GM10248 (cell line): ENCODE data around the gene PNMA6A.
A peak's percentile ranks its signal among the peaks of the same experiment; 100 is the strongest.
"Not testable (repeated sequence)": the region's sequence is repeated elsewhere in the genome, so short reads cannot be mapped to it uniquely, and the experiment has no call there.

Source experiments
- CTCF ChIA-PET: fragments of 300-600 bp; sonication (Branson Sonifier 250); formaldehyde crosslinking; extraction: SDS; loops from one replicate; lab custom pipeline; 2021; ENCODE audit warnings: antibody characterized with exemption; lab: Yijun Ruan, JAX
- POLR2A ChIA-PET: fragments of 350-650 bp; sonication (Branson Sonifier 250); formaldehyde crosslinking; extraction: SDS; loops from one replicate; lab custom pipeline; 2020; ENCODE audit warnings: antibody characterized with exemption; lab: Yijun Ruan, JAX
- DNase-seq: peaks from one replicate; pipeline ENCODE4 v3.0.0; 2012; ENCODE audit errors: extremely low spot score
- CTCF ChIP-seq: IDR thresholded peaks from 2 replicates; pipeline ENCODE4 v1.5.1; 2012; ENCODE audit warnings: mild to moderate bottlenecking, low read depth; ENCODE audit errors: extremely low read depth, missing control alignments, control extremely low read depth

Gene PNMA6A

DNA sequence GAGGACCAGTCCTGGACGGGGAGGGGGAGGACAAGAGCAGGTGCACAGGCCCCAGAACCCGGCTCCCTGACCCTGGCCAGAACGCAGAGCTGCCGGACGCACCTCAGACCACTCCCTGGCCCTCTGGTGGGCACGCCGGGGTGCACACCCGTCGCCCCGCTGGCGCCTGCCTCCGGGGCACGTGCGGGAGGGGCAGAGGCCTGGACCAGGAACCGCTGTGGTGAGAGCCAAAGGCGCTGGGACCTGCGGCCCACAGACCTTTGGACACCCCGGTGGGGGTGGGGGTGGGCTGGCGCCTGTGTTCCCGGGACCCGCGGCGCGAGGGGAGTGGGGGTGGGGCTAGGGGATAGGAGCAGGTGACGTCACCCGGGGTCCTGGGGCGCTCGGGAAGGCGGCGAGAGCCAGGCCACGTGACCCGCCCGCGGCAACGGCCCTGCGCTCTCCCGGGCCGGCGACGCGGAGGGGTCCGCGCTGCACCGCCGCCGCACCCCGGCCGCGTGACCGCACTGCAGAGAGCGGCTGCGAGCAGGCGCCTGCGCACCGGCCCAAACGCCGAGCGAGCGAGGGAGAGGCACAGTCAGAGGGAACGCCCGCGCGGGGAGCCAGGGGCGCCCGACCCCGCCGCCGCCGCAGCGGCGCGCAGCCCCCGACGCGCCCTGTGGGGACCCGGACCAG is at the start of gene PNMA6A:
Gene PNMA6A (plus strand): TSS at position 546 of the 675 bp plus-strand sequence. CDS start 609 bp downstream, outside the sequence.
- CTCF ChIA-PET, DNase-seq, POLR2A ChIA-PET: not testable (repeated sequence)

DNA sequence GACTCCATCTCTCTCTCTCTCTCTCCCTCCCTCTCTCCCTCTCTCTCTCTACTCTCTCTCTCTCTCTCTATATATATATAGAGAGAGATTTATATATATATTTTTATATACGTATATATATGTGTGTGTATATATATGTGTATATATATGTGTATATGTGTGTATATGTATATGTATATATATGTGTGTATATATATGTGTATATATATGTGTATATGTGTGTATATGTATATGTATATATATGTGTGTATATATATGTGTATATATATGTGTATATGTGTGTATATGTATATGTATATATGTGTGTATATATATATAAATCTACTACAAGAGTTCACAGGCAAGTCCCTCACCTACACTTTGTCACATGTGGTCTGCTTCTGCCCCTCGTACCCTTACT is 45.8 kb upstream of the PNMA6A start:
- CTCF ChIA-PET, DNase-seq: not testable (repeated sequence)

DNA sequence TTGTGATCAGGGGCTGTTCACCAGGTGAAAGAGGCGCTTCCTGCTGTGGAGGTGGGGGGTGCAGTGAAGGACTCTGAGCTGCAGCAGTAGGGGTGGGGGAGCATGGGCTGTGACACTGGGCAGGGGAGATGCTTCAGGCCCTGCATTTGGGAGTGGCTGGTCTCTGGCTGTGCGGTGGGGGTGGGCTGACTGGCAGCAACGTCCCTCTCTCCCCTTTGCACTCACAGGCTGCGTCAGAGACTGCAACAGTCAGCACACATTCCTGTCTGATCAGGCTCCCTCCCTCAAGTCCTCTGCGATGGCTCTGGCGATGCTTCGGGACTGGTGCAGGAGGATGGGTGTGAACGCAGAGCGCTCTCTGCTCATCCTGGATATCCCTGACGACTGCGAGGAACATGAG is 43.8 kb upstream of the PNMA6A start:
- DNase-seq, POLR2A ChIA-PET, CTCF ChIA-PET: not testable (repeated sequence)

More for the DNA sequence above, 45.8 kb upstream of the PNMA6A start:
- POLR2A ChIA-PET: not testable (repeated sequence)

- ChIA-PET CTCF (interaction anchor here (1.0 to 1.4 kb wide), 2 partner anchors 479 to 639 kb away, joined by 3 to 5 read pairs; no protein-coding TSS in a partner anchor), POLR2A (no interaction called here)
- no peak for DNase-seq
- no peak for TF ChIP-seq CTCF
These were observed 43.1 kb upstream of the PNMA6A start for GRCh38 chrX:153029162-153029561.

GRCh38 chrX:153029875-153030274 is 42.4 kb upstream of the PNMA6A start:
- no peak for DNase-seq
- ChIA-PET CTCF (interaction anchor here (1.0 to 1.4 kb wide), 2 partner anchors 479 to 638 kb away, joined by 3 to 5 read pairs; no protein-coding TSS in a partner anchor), POLR2A (no interaction called here)
- TF ChIP-seq CTCF: no peak

- DNase-seq: no peak
- no peak for TF ChIP-seq CTCF
- ChIA-PET POLR2A (interaction anchor here (0.5 kb wide), 1 partner anchor 72 kb away, joined by 3 read pairs; no protein-coding TSS in a partner anchor), CTCF (interaction anchor here (0.9 kb wide), 1 partner anchor 89 kb away, joined by 3 read pairs; no protein-coding TSS in a partner anchor)
These were observed 41.5 kb upstream of the PNMA6A start for GRCh38 chrX:153030801-153031200.

DNA sequence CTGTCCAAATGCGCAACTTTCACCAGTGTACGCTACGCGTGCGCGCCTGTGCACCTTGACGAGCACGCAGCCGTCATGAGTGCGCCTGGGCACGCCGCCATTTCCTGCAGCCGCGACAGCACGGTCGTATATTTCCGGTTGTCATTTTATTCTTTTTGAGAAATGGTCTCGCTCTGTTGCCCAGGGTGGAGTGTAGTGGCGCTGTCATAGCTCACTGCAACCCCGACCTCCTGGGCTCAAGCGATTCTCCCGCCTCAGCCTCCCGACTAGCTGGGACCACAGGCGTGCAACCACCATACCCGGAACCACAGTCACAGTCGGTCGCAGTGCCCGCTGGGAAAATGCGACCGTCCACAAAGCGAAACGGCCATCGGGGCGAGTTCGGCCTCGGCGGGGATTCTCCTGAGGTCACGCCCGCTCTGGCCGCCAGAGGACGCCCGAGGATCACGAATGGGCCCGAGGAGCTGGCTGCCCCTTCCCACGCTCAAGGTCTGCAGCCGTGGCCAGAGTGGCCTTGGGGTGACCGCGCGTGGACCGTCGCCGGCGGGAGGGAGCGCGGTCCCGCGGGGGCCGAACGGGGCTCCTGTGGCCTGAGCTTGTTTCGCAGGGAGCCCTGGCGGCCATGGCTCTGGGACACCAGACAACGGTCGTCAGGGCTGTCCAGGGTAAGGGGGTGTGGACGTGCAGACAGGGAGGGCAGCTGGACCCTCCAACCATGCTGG is 39.7 kb upstream of the PNMA6A start:
- TF ChIP-seq CTCF: peak; percentile 86
- ChIA-PET CTCF (interaction anchor here (0.7 to 2.6 kb wide), 21 partner anchors 9 to 670 kb away, joined by 3 to 21 read pairs (median 5); partner anchors contain the start of gene HAUS7), POLR2A (interaction anchor here (1.2 kb wide), 1 partner anchor 302 kb away, joined by 3 read pairs; the partner anchor contains the start of gene ZNF275)
- DNase-seq: peak; percentile 85

DNA sequence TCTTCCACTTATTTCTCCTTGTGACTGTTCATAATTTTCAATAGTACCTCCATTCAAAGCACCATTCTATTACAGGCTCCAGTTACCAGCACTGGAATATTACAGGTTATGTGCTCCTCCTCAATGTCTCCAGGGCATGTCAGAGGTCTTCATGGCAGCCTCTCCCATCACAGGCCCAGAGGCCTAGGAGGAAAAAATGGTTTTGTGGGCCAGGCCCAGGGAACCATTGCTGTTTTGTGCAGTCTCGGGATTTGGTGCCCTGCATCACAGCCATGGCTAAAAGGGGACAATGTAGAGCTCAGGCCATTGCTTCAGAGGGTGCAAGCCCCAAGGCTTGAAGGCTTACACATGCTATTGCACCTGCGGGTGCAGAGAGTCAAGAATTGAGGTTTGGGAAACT is 23.2 kb upstream of the PNMA6A start:
- POLR2A ChIA-PET: no interaction called here
- CTCF ChIA-PET: no interaction called here
- no peak for DNase-seq
- no peak for TF ChIP-seq CTCF
